Natural killer cell (primary cell): ENCODE results near the gene HDAC11. TPM values are rescaled to one million over a fixed set of nuclear protein-coding genes. Genes with fewer than 3 reads are reported as not detected.

Experiments used
- ATAC-seq, 3 donors: fragments of 150-1000 bp in 2 of 3; fragments of 200-7000 bp in 1 of 3; cut with Tn5 transposase; 1 replicate in 1 of 3; 2 replicates in 2 of 3; pipeline ENCODE4 v1.10.0; 2021; ENCODE audit warnings: mild to moderate bottlenecking in 2 of 3, moderate library complexity in 2 of 3
- DNase-seq, 2 donors: peaks; one replicate each; pipeline versions ENCODE4 v3.0.0 to v3.0.0-alpha.2; 2013 to 2021; ENCODE audit warnings: mixed read lengths in 1 of 2
- H3K27ac ChIP-seq: one replicate; pipeline ENCODE4 v1.5.1; 2013; ENCODE audit warnings: mild to moderate bottlenecking, low read length
- H3K27me3 ChIP-seq: one replicate; pipeline ENCODE4 v1.6.1; 2013; ENCODE audit warnings: low read length; ENCODE audit not compliant: control insufficient read depth, insufficient read depth
- H3K36me3 ChIP-seq: one replicate; pipeline ENCODE4 v1.6.1; 2013; ENCODE audit warnings: low read length; ENCODE audit not compliant: control insufficient read depth, insufficient read depth
- H3K4me1 ChIP-seq: one replicate; pipeline ENCODE4 v1.6.1; 2013; ENCODE audit warnings: low read length; ENCODE audit not compliant: control insufficient read depth, insufficient read depth
- H3K4me3 ChIP-seq: one replicate; pipeline ENCODE4 v1.5.1; 2013; ENCODE audit warnings: low read length
- H3K9me3 ChIP-seq: one replicate; pipeline ENCODE4 v1.6.1; 2013; ENCODE audit warnings: low read length; ENCODE audit not compliant: control insufficient read depth, insufficient read depth
- H3K27ac Mint-ChIP-seq, 2 donors: one replicate each; pipeline ENCODE4 v1.8.0; 2022; ENCODE audit warnings: mild to moderate bottlenecking in 2 of 2, mixed read lengths in 2 of 2, moderate library complexity in 1 of 2
- H3K27me3 Mint-ChIP-seq, 2 donors: one replicate each; pipeline ENCODE4 v1.8.0; 2022; ENCODE audit warnings: low read depth in 2 of 2, mixed read lengths in 2 of 2
- H3K36me3 Mint-ChIP-seq: one replicate; pipeline ENCODE4 v1.8.0; 2022; ENCODE audit warnings: mixed read lengths
- H3K4me1 Mint-ChIP-seq, 2 donors: one replicate each; pipeline ENCODE4 v1.8.0; 2022; ENCODE audit warnings: mixed read lengths in 2 of 2
- H3K4me3 Mint-ChIP-seq: one replicate; pipeline ENCODE4 v1.8.0; 2022; ENCODE audit warnings: mild to moderate bottlenecking, moderate library complexity, mixed read lengths
- H3K9me3 Mint-ChIP-seq, 2 donors: one replicate each; pipeline ENCODE4 v1.8.0; 2022; ENCODE audit warnings: mixed read lengths in 2 of 2
- WGBS: methylation state at CpG from one replicate; pipeline ENCODE4 v1.1.7; 2013; ENCODE audit warnings: missing lambda C conversion rate; ENCODE audit not compliant: insufficient coverage; 5-methylcytosine and 5-hydroxymethylcytosine counted together
- intact Hi-C: fragments of 100-400 bp; cut with micrococcal nuclease; formaldehyde crosslinking; loops from one replicate; pipeline ENCODE4 v1.14.2; 2022
- total RNA-seq, 4 donors: library from RNA; stranded (reverse); fragments of 120-200 nt in 1 of 4; gene quantifications; one replicate each; pipeline versions ENCODE4 v1.2.3 to v1.2.4, GENCODE V29; 2013 to 2022
- TF ChIP-seq, protein P1 (sequence below): fragments of 200-600 bp; IDR thresholded peaks from one replicate; pipeline ENCODE4 v1.8.0; 2022; ENCODE audit warnings: antibody characterized with exemption

The HDAC11 gene
- total RNA-seq, 3 donors from 2014 or later (not counting 1 experiment from before 2014, with no cell fraction given), result 3.4 to 5.3 (median 3.9) TPM

DNA sequence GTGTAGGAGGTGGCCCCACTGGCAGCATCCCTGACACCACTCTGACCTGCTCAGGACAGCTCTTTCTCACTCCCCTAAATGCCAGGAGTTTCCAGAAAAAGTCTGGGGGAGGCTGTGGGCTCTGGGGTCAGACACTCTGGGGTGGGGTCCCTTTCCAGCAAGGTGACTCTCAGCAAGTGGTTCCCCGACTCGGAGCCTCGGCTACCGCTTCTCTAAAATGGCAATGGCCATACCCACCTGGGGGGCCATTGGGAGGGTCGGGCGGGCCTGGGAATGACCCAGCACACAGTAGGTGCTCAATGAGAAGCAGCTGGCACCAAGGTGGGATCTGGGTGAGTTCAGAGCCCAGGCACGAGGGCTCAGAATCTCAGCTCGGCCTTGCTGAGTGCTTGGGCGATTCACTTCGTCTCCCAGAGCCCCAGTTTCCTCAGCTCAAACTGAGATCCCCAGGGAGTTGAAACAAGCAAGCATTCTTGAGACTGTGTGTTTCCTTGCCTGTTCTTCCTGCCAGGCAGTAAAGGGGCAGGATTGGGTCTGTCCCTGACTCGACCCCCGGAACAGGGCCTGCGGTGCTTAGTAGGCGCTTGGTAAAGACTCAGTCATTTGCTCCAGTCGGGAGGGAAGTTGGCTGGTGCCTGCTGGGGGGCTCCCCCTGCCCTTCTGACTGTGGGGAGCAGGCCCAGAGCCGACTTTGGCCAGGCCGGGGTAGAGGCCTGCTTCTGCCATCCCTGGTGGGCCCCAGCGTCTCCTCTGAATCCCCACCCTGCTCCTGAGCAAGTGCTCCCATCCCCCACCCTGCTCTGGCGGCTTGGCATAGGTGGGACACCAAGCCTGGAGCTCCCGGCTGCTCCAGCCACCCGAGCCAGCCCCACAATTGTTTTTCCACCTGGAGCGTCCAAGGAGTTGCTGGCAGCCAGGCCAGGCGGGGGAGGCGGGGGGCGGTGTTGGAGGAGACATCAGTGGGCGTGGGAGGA, 36.0 kb downstream of the HDAC11 start:
- TF ChIP-seq, protein P1, sequence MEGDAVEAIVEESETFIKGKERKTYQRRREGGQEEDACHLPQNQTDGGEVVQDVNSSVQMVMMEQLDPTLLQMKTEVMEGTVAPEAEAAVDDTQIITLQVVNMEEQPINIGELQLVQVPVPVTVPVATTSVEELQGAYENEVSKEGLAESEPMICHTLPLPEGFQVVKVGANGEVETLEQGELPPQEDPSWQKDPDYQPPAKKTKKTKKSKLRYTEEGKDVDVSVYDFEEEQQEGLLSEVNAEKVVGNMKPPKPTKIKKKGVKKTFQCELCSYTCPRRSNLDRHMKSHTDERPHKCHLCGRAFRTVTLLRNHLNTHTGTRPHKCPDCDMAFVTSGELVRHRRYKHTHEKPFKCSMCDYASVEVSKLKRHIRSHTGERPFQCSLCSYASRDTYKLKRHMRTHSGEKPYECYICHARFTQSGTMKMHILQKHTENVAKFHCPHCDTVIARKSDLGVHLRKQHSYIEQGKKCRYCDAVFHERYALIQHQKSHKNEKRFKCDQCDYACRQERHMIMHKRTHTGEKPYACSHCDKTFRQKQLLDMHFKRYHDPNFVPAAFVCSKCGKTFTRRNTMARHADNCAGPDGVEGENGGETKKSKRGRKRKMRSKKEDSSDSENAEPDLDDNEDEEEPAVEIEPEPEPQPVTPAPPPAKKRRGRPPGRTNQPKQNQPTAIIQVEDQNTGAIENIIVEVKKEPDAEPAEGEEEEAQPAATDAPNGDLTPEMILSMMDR, result no peak
- Mint-ChIP-seq H3K27ac (no peak overlapping the region), H3K36me3 (no peaks in the 10 kb centered on the region), H3K27me3 (no peaks in the 10 kb centered on the region), H3K4me1 (no peaks in the 10 kb centered on the region), H3K9me3 (no peaks in the 10 kb centered on the region), H3K4me3 (no peak overlapping the region)
- Histone ChIP-seq H3K9me3 (no peaks in the 10 kb centered on the region), H3K36me3 (no peaks in the 10 kb centered on the region), H3K27ac (no peak overlapping the region), H3K4me1 (no peaks in the 10 kb centered on the region), H3K27me3 (no peaks in the 10 kb centered on the region), H3K4me3 (no peak overlapping the region)
- DNase-seq, result no peak
- ATAC-seq, result no peak
- intact Hi-C loops, result no loop called here
- WGBS, result 86% methylated on average over 26 of the region's 26 CpGs

DNA sequence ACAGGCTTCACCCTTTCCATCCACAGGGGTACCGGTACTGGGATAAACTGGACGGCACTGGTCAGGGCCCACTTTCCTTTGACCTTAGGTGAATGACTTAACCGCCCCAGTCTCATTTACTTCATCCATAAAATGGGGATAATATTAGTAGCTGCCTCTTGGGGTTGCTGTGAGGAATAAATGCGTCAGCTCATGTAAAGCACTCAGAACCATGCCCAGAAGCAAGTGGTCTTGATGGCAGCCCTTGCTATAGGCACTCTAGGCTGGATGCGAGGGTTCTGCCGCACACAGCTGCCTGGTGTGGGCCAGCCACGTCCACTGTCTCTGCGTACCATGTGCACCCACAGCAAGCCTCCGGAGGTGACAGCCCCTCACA, 36.6 kb downstream of the HDAC11 start:
- Histone ChIP-seq H3K9me3 (no peaks in the 10 kb centered on the region), H3K27me3 (no peaks in the 10 kb centered on the region), H3K4me1 (no peaks in the 10 kb centered on the region), H3K27ac (no peak overlapping the region), H3K36me3 (no peaks in the 10 kb centered on the region), H3K4me3 (no peak overlapping the region)
- Mint-ChIP-seq H3K4me1 (no peaks in the 10 kb centered on the region), H3K27me3 (no peaks in the 10 kb centered on the region), H3K4me3 (no peak overlapping the region), H3K27ac (no peak overlapping the region), H3K9me3 (no peaks in the 10 kb centered on the region), H3K36me3 (no peaks in the 10 kb centered on the region)
- TF ChIP-seq, protein P1, result no peak
- intact Hi-C loops, result no loop called here
- 92% methylated on average over 7 of the region's 9 CpGs for WGBS
- DNase-seq, result no peak
- ATAC-seq, result no peak

GRCh38 chr3:13517253-13517977, 37.3 kb downstream of the HDAC11 start:
- no peaks in the 10 kb centered on the region for H3K9me3 Mint-ChIP-seq
- H3K4me1 Mint-ChIP-seq, result no peaks in the 10 kb centered on the region
- H3K36me3 ChIP-seq, result no peaks in the 10 kb centered on the region
- H3K27me3 Mint-ChIP-seq, result no peaks in the 10 kb centered on the region
- no peaks in the 10 kb centered on the region for H3K9me3 ChIP-seq
- WGBS, result 79% methylated on average over 18 of the region's 18 CpGs
- TF ChIP-seq, protein P1, result no peak
- no peaks in the 10 kb centered on the region for H3K4me1 ChIP-seq
- no peak overlapping the region for H3K4me3 ChIP-seq
- no peaks in the 10 kb centered on the region for H3K36me3 Mint-ChIP-seq
- no peak overlapping the region for H3K27ac ChIP-seq
- intact Hi-C loops, result no loop called here
- no peak overlapping the region for H3K27ac Mint-ChIP-seq
- no peaks in the 10 kb centered on the region for H3K27me3 ChIP-seq
- DNase-seq, result no peak
- ATAC-seq, result no peak
- H3K4me3 Mint-ChIP-seq, result no peak overlapping the region
